Body of pancreas (tissue), 4 donors: Measurements from ENCODE around the gene HSPG2. TPM values are rescaled to one million over a fixed set of nuclear protein-coding genes. Genes with fewer than 3 reads are reported as not detected.
A peak's percentile ranks its signal among the peaks of the same experiment; 100 is the strongest.

Experiments
- ATAC-seq: fragments of 150-250 bp; one replicate; pipeline ENCODE4 v1.9.1; 2016
- DNase-seq, 4 donors: peaks; one replicate each; pipeline ENCODE4 v3.0.0-alpha.2; 2019
- H3K27ac ChIP-seq, 4 donors: fragments of 200-600 bp; sonication (generic); 1 replicate in 3 of 4; 2 replicates in 1 of 4; pipeline versions ENCODE4 v1.5.1 to v1.6.1; 2016 to 2019; ENCODE audit warnings: mild to moderate bottlenecking in 1 of 4, mixed read lengths in 1 of 4, moderate library complexity in 1 of 4
- H3K27me3 ChIP-seq, 2 donors: fragments of 200-600 bp; sonication (generic); one replicate each; pipeline ENCODE4 v1.6.0; 2016; ENCODE audit warnings: mild to moderate bottlenecking in 1 of 2
- H3K36me3 ChIP-seq, 2 donors: fragments of 200-600 bp; sonication (generic); replicated peaks in 1 of 2; 2 replicates each; pipeline ENCODE4 v1.5.1; 2016; ENCODE audit warnings: low read depth in 2 of 2; ENCODE audit not compliant: insufficient read depth in 1 of 2
- H3K4me1 ChIP-seq: fragments of 200-600 bp; sonication (generic); one replicate; pipeline ENCODE4 v1.6.0; 2016
- H3K4me3 ChIP-seq, 2 donors: fragments of 200-600 bp; sonication (generic); 1 replicate in 1 of 2; 2 replicates in 1 of 2; pipeline ENCODE4 v1.5.1; 2016 to 2019
- H3K9me3 ChIP-seq, 3 donors: fragments of 200-600 bp; sonication (generic); 1 replicate in 2 of 3; 2 replicates in 1 of 3; pipeline ENCODE4 v1.5.1; 2016
- CTCF ChIP-seq, 7 experiments: fragments of 450-650 bp in 4 of 7; fragments of 200-600 bp in 3 of 7; sonication (generic) in 3 of 7; IDR thresholded peaks; one replicate each; pipeline ENCODE4 v1.5.1; 2016 to 2019; ENCODE audit warnings: antibody characterized with exemption in 7 of 7
- POLR2A ChIP-seq, 3 donors: fragments of 450-650 bp; IDR thresholded peaks; one replicate each; pipeline ENCODE4 v1.6.1; 2016; ENCODE audit warnings: antibody characterized with exemption in 3 of 3, mild to moderate bottlenecking in 2 of 3
- WGBS, 2 donors: methylation state at CpG; one replicate each; pipeline ENCODE4 v1.1.5; 2017; 5-methylcytosine and 5-hydroxymethylcytosine counted together
- intact Hi-C: fragments of 100-400 bp; cut with DNase I; formaldehyde crosslinking; loops from one replicate; pipeline ENCODE4 v1.15.1; 2023
- total RNA-seq, 2 donors: library from RNA; depleted of rRNA; stranded (reverse); fragments of >200 nt; gene quantifications; one replicate each; pipeline ENCODE4 v1.1.0, GENCODE V29; 2016

The HSPG2 gene
- total RNA-seq, 2 donors from 2014 or later, result 87.7 to 179 TPM

- H3K36me3 ChIP-seq, result no peaks in the 10 kb centered on the region
- no peaks in the 10 kb centered on the region for H3K9me3 ChIP-seq
- no peak for DNase-seq
- no peaks in the 10 kb centered on the region for H3K27me3 ChIP-seq
- ATAC-seq, result no peak
- intact Hi-C loops, result no loop called here
- WGBS, 2 donors, result 70 to 73% methylated on average over 8 of the region's 8 CpGs
- no peak overlapping the region for H3K4me3 ChIP-seq
- H3K4me1 ChIP-seq, result peaks cover 64% of the 10 kb centered on the region
- TF ChIP-seq CTCF (IDR thresholded peaks at IDR 0.05), result no peak
- no peak for TF ChIP-seq POLR2A (IDR thresholded peaks at IDR 0.05)
- H3K27ac ChIP-seq, result peak overlapping the region in 3 of 4 donors; percentile 68 to 87 (median 87)
These were observed 7.0 kb downstream of the HSPG2 start for GRCh38 chr1:21930080-21930571.

GRCh38 chr1:21927533-21928237 lies 9.4 kb downstream of the HSPG2 start:
- H3K9me3 ChIP-seq, result no peaks in the 10 kb centered on the region
- 59 to 76% methylated on average over 7 to 12 of the region's 12 CpGs for WGBS, 2 donors
- peaks cover 45% of the 10 kb centered on the region for H3K4me1 ChIP-seq
- intact Hi-C loops, result no loop called here
- peak overlapping the region; percentile 18 to 67 (median 60) for H3K27ac ChIP-seq
- no peaks in the 10 kb centered on the region for H3K27me3 ChIP-seq
- ATAC-seq, result no peak
- peak in 1 of 4 donors; percentile 30 for DNase-seq
- no peaks in the 10 kb centered on the region for H3K36me3 ChIP-seq
- no peak overlapping the region for H3K4me3 ChIP-seq
- TF ChIP-seq CTCF (IDR thresholded peaks at IDR 0.05), result no peak
- TF ChIP-seq POLR2A (IDR thresholded peaks at IDR 0.05), result no peak

GRCh38 chr1:21926814-21927532 lies 10.1 kb downstream of the HSPG2 start:
- Histone ChIP-seq H3K9me3 (no peaks in the 10 kb centered on the region), H3K27ac (peak overlapping the region; percentile 18 to 67 (median 60)), H3K4me3 (no peak overlapping the region), H3K4me1 (peaks cover 44% of the 10 kb centered on the region), H3K36me3 (no peaks in the 10 kb centered on the region), H3K27me3 (no peaks in the 10 kb centered on the region)
- DNase-seq (peak in 1 of 4 donors; percentile 31), ATAC-seq (peak; percentile 13)
- intact Hi-C loops, result no loop called here
- 77 to 81% methylated on average over 9 to 11 of the region's 11 CpGs for WGBS, 2 donors
- TF ChIP-seq POLR2A (IDR thresholded peaks at IDR 0.05), result no peak
- no peak for TF ChIP-seq CTCF (IDR thresholded peaks at IDR 0.05)

- 88 to 94% methylated on average over 2 of the region's 2 CpGs for WGBS, 2 donors
- DNase-seq (no peak), ATAC-seq (no peak)
- Histone ChIP-seq H3K27me3 (no peaks in the 10 kb centered on the region), H3K27ac (peak overlapping the region in 3 of 4 donors; percentile 10 to 57 (median 29)), H3K4me3 (no peak overlapping the region), H3K36me3 (no peaks in the 10 kb centered on the region), H3K4me1 (peaks cover 44% of the 10 kb centered on the region), H3K9me3 (no peaks in the 10 kb centered on the region)
- TF ChIP-seq POLR2A (IDR thresholded peaks at IDR 0.05), result no peak
- TF ChIP-seq CTCF (IDR thresholded peaks at IDR 0.05), result no peak
- intact Hi-C loops, result no loop called here
These were observed 11.0 kb downstream of the HSPG2 start for GRCh38 chr1:21926065-21926464.
